GM18499 (cell line): Measurements from ENCODE around the gene PMP22.

ENCODE experiments used
- ATAC-seq: cut with Tn5 transposase; IDR thresholded peaks from one replicate; pipeline ENCODE4 v1.9.1; 2021; ENCODE audit warnings: moderate number of reproducible peaks; ENCODE audit not compliant: insufficient read depth, unreplicated experiment

Gene PMP22

DNA sequence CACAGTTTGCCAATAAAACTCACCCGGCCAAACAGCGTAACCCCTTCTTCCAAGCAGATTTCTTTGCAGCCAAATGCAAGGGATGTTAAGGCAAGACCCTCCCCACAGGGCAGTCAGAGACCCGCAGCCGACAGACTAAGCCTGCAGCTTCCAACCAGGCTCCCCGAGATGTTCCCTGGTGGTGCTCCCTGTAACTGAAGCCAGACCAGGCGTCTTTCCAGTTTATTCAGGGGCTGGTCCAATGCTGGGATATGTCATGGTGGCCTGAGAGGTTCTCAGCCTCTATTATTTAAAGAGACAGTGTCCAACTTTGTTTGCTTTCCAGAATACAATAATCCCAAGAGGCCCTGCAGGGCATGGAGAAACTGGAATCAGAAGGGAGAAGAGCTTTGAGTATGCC lies at the start of gene PMP22:
Gene PMP22, minus strand, starts transcription at position 196 of the 400 bp plus-strand sequence. CDS start 4,599 bp downstream, outside the sequence.
- ATAC-seq, result no peak

DNA sequence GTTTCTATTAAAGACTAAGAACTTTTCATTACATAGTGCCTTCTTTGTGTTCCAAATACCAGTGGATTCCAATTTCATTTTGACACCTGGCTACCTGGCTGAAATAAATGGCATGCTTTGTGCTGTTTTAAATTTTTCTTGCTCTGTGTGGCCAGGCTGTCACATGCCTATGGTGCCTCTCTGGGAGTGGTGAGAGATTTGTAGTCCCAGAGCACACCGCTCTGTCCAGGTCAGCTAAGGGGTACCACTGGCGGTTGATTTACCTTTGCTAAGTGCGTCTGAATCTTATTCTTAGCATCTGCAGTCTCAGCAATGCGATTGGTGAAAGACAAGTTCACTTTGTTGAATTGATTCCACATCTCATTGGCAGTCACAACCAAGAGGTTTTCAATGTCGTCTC lies 46.9 kb upstream of the PMP22 start:
- ATAC-seq, result no peak

- no peak for ATAC-seq
Observed at GRCh38 chr17:15309793-15310192, 44.7 kb upstream of the PMP22 start.

- no peak for ATAC-seq
Observed at GRCh38 chr17:15309236-15309635, 44.1 kb upstream of the PMP22 start.

- no peak for ATAC-seq
Observed at GRCh38 chr17:15308758-15309157, 43.6 kb upstream of the PMP22 start.

DNA sequence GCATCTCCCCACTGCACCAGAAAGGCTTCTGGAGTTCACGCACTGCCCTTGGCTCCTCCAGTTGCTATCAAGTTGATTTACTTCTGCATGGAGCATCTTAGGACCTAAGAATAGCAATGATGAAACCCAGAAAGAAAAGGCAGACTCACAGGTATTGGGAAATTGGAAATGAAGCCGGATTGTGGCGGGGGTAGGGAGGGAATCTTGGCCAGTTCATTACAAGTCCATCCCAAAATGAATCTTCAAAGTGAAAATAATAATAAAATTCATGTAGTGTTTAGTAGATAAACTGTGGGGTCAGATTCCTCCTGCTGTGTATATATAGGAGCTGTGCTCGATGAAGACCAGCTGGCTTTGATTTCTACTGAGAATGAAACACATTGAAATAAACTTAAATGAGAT lies 42.6 kb upstream of the PMP22 start:
- no peak for ATAC-seq

GRCh38 chr17:15303851-15304250 lies 38.7 kb upstream of the PMP22 start:
- ATAC-seq, result no peak

GRCh38 chr17:15303268-15303667 lies 38.1 kb upstream of the PMP22 start:
- ATAC-seq, result no peak

DNA sequence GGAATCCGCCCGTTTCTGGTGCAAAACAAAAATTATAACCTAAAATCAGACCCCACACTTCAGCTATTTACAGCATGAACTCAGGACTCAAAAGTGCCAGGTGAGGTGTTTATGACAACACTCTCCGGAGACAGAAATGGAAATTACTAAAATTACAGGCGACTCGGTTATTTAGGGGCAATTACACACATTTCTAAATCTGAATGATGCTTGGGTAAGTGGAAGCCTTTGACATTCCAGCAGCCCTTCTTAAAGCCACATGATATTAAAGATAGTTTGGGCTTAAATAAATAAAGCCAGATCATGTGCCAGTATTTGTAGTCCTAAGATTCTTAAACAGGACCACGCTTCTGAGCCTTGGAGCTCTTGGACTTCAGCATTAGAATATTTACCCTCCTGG lies 36.7 kb upstream of the PMP22 start:
- ATAC-seq, result no peak

- no peak for ATAC-seq
Observed at GRCh38 chr17:15298176-15298575, 33.0 kb upstream of the PMP22 start.

- ATAC-seq, result no peak
Observed at GRCh38 chr17:15293558-15293957, 28.4 kb upstream of the PMP22 start.

DNA sequence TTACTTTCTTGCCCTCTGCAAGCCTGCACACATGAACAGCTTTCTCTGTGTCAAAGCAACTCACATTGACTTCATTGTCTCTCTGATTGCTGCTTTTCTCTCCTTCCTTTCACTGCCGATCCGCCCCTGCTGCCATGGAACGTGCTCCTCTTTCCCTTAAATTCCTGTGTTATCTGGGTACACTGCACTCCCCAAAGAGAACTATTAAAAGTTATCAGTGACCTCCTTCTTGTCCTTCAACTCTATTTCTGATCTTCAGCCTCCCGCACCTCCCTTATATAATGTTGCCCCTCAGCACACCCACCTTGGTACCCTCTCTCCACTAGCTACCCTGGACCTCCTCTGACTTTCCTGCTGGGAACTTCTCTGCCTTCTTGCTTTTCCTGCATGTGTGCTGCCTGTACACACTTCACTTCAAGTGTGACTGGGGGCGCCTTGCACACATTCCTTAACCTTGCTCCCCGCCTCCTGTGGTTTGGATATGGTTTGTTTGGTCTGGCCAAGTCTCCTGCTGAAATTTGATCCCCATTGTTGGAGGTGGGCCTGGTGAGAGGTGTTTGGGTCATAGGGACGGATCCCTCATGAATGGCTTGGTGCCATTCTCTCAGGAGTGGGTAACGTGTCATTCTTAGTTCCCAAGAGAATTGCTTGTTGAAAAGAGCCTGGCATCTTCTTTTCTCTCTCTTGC lies 26.7 kb upstream of the PMP22 start:
- no peak for ATAC-seq

- ATAC-seq, result no peak
Observed at GRCh38 chr17:15290605-15291004, 25.5 kb upstream of the PMP22 start.

DNA sequence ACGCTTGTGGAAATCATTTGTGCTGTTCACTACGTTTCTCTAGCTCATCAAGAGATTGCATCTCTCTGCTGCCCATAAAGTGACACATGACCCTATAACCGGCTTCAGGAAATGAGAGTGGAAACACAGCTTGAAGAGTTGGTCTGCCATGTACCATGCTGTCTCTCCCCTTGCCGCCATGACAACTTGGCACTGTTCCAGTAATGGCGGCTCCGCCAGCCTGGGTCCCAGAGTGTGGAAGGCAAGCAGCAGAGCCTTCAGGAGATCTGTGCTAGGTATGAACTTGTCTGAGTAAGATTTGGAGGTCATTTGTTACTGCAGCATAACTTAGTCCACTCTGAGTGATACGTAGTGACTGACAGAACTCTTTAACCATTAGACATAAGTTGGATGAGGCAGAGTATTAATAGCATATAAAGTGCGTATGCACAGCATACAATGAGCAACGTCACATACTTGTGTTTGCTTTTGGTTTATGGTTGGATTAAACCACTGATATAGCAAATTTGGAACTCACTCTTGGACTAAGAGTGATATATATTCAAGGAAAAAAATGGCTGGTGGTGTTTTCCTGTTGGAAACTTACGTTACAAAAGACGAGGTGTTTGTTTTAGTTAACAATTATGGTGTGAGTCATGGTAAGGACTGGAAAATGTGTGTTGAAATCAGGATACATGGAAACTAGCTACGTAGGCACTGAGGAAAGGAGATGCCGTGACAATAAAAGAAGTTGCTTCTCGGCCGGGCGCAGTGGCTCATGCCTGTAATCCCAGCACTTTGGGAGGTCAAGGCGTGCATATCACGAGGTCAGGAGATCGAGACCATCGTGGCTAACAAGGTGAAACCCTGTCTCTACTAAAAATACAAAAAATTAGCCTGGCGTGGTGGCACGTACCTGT lies 24.4 kb upstream of the PMP22 start:
- ATAC-seq, result no peak

GRCh38 chr17:15288859-15289258 lies 23.7 kb upstream of the PMP22 start:
- no peak for ATAC-seq

GRCh38 chr17:15287538-15288267 lies 22.6 kb upstream of the PMP22 start:
- ATAC-seq, result no peak

DNA sequence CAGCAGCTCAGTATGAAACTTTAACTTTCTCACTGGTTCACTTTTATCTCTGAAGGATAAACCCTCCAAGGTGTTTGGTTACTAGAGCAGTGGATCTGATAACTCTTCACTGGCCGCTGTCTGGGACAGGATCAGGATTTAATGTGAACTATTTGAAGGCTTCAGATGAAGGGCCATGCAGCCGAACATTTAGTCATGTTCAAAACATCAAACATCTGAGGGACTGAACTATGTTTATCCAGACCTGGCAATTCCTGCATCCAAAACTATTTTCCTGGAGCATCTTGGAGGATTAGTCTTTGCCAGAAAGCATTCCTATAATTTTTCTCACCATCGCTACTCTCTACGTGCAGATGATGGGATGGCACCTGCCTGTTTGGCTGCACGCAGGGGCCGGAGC lies 20.3 kb upstream of the PMP22 start:
- ATAC-seq, result no peak

DNA sequence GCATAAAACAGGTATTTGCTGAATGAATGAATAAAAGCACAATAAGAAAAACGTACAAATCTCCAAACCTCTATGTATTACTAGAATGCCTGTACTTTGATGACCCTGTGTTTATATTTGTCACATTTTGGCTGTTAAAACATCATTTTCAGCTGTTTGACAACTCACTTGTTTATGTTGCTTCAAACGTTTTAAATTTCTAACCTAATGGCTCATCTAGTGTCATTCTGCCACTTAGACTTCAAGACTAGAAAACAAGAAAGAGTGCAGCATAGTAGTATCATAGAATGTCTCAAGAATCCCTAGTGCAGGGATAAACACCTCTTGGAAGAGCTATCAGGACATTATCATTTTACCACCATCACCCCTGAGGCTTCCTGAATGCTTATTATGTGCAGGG lies 19.4 kb upstream of the PMP22 start:
- ATAC-seq, result no peak

- ATAC-seq, result no peak
Observed at GRCh38 chr17:15284107-15284506, 19.0 kb upstream of the PMP22 start.

GRCh38 chr17:15281909-15282308 lies 16.8 kb upstream of the PMP22 start:
- no peak for ATAC-seq

DNA sequence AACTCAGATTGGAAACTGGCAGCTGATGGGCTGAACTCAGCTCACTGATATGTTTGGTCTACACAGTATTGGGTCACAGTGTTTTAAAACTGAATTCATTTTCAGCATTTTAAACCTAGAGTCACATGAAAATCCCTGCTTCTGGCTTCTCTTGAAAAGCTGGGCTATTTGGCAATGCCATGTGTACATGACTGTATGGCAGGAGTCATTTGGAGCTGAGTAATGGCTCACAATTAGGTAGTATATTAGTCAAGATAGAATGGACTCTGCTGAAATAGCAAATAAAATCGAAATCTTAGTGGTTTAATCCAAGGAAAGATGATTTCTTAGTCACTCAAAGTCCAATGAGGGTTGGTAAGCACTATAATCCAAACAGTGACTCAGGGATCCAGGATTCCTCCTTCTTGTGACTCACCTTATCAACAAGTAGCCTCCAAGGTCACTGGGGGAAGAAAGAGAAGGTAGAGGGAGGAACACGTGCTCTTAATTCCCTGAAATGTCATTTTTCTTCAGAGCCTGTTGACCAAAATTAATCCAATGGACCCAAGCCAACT lies 13.9 kb upstream of the PMP22 start:
- ATAC-seq, result no peak
